ENCODE data around the gene GRIN2C.

Gene GRIN2C

GRCh38 chr17:74803388-74803930 is 56.2 kb downstream of the GRIN2C start:
- no peak for TF ChIP-seq EZH2phosphoT487 (conservative IDR thresholded peaks at IDR 0.05; ENCODE audit: low read length)
- TF ChIP-seq CTCF (IDR thresholded peaks at IDR 0.05; ENCODE audit: insufficient read depth, low read length, poor library complexity, severe bottlenecking) = no peak
- H3K4me2 ChIP-seq (ENCODE audit: low read depth, low read length, poor library complexity, severe bottlenecking) = no peak overlapping the region
- H3K27ac ChIP-seq (ENCODE audit: low read depth, low read length) = no peak overlapping the region
- H3K9ac ChIP-seq (ENCODE audit: low read length) = no peak overlapping the region
- no peaks in the 10 kb centered on the region for H4K20me1 ChIP-seq (ENCODE audit: low read depth, low read length)
- H3K79me2 ChIP-seq (ENCODE audit: insufficient read depth, low read length) = no peaks in the 10 kb centered on the region
- no peaks in the 10 kb centered on the region for H3K27me3 ChIP-seq (ENCODE audit: low read length)
- no peaks in the 10 kb centered on the region for H3K9me2 ChIP-seq (replicated peaks; ENCODE audit: insufficient read depth, low read length)
- no peak overlapping the region for H2AFZ ChIP-seq (ENCODE audit: low read depth, low read length, severe bottlenecking)
- H3K9me3 ChIP-seq (ENCODE audit: insufficient read depth, low read length) = no peaks in the 10 kb centered on the region
- no peaks in the 10 kb centered on the region for H3K36me3 ChIP-seq (ENCODE audit: low read length)
- H3K4me3 ChIP-seq (ENCODE audit: insufficient read depth, low read length, poor library complexity, severe bottlenecking) = no peak overlapping the region
- no peaks in the 10 kb centered on the region for H3F3A ChIP-seq (ENCODE audit: insufficient read depth)

GRCh38 chr17:74801896-74802295 is 57.8 kb downstream of the GRIN2C start:
- H3K36me3 ChIP-seq (ENCODE audit: low read length) = no peaks in the 10 kb centered on the region
- TF ChIP-seq CTCF (IDR thresholded peaks at IDR 0.05; ENCODE audit: insufficient read depth, low read length, poor library complexity, severe bottlenecking) (no peak), EZH2phosphoT487 (conservative IDR thresholded peaks at IDR 0.05; ENCODE audit: low read length) (no peak)
- no peaks in the 10 kb centered on the region for H4K20me1 ChIP-seq (ENCODE audit: low read depth, low read length)
- H3K9ac ChIP-seq (ENCODE audit: low read length) = no peak overlapping the region
- H3K79me2 ChIP-seq (ENCODE audit: insufficient read depth, low read length) = no peaks in the 10 kb centered on the region
- no peak overlapping the region for H3K27ac ChIP-seq (ENCODE audit: low read depth, low read length)
- no peak overlapping the region for H3K4me3 ChIP-seq (ENCODE audit: insufficient read depth, low read length, poor library complexity, severe bottlenecking)
- no peak overlapping the region for H3K4me2 ChIP-seq (ENCODE audit: low read depth, low read length, poor library complexity, severe bottlenecking)
- no peak overlapping the region for H2AFZ ChIP-seq (ENCODE audit: low read depth, low read length, severe bottlenecking)
- no peaks in the 10 kb centered on the region for H3K27me3 ChIP-seq (ENCODE audit: low read length)
- no peaks in the 10 kb centered on the region for H3K9me3 ChIP-seq (ENCODE audit: insufficient read depth, low read length)
- H3F3A ChIP-seq (ENCODE audit: insufficient read depth) = no peaks in the 10 kb centered on the region
- H3K9me2 ChIP-seq (replicated peaks; ENCODE audit: insufficient read depth, low read length) = no peaks in the 10 kb centered on the region

- Histone ChIP-seq H3K9me3 (ENCODE audit: insufficient read depth, low read length) (no peaks in the 10 kb centered on the region), H3K36me3 (ENCODE audit: low read length) (no peaks in the 10 kb centered on the region), H2AFZ (ENCODE audit: low read depth, low read length, severe bottlenecking) (no peak overlapping the region), H3K9me2 (replicated peaks; ENCODE audit: insufficient read depth, low read length) (no peaks in the 10 kb centered on the region), H3K9ac (ENCODE audit: low read length) (no peak overlapping the region), H3K79me2 (ENCODE audit: insufficient read depth, low read length) (no peaks in the 10 kb centered on the region), H3K4me2 (ENCODE audit: low read depth, low read length, poor library complexity, severe bottlenecking) (no peak overlapping the region), H4K20me1 (ENCODE audit: low read depth, low read length) (no peaks in the 10 kb centered on the region), H3K4me3 (ENCODE audit: insufficient read depth, low read length, poor library complexity, severe bottlenecking) (no peak overlapping the region), H3F3A (ENCODE audit: insufficient read depth) (no peaks in the 10 kb centered on the region), H3K27ac (ENCODE audit: low read depth, low read length) (no peak overlapping the region), H3K27me3 (ENCODE audit: low read length) (no peaks in the 10 kb centered on the region)
- TF ChIP-seq EZH2phosphoT487 (conservative IDR thresholded peaks at IDR 0.05; ENCODE audit: low read length) = no peak
- TF ChIP-seq CTCF (IDR thresholded peaks at IDR 0.05; ENCODE audit: insufficient read depth, low read length, poor library complexity, severe bottlenecking) = no peak
Observed at GRCh38 chr17:74800531-74800930, 59.2 kb downstream of the GRIN2C start.

Measured in SU-DHL-6 (cell line).